ENCODE measurements around the gene MRPL12. TPM values are rescaled to one million over a fixed set of nuclear protein-coding genes. Genes with fewer than 3 reads are reported as not detected.
A peak's percentile ranks its signal among the peaks of the same experiment; 100 is the strongest.

Gene MRPL12
- total and polyA plus RNA-seq, 2 of the 8 experiments (the other 6 are each of a cell fraction or from before 2014, with no cell fraction given) = 120 to 141 TPM

- Histone ChIP-seq H3K27ac (ENCODE audit: low read depth, low read length) (no peak within 1 kb of the TSS), H3K4me3 (ENCODE audit: extremely low read depth in 1 of 4, insufficient read depth in 2 of 4, low read depth in 3 of 4, low read length in 4 of 4) (peak within 1 kb of the TSS; percentile 48 to 86 (median 60)), H3K36me3 (ENCODE audit: control insufficient read depth in 2 of 4, insufficient read depth in 4 of 4, low read length in 3 of 4) (peaks cover 3 to 13% (median 6%) of the 10 kb centered on the region in 4 experiments; a peak in 6 of 8 replicates)
- TF ChIP-seq KDM4A (IDR thresholded peaks at IDR 0.05; ENCODE audit: low read depth, low read length, severe bottlenecking) = peak; percentile 6
- 0 out of 2 replicates have a peak, but pooled peaks have one; percentile 13 for TF ChIP-seq EGR1 (IDR thresholded peaks at IDR 0.05; ENCODE audit: borderline replicate concordance, low read depth, low read length)
- TF ChIP-seq PHF8 (conservative IDR thresholded peaks at IDR 0.05; ENCODE audit: low read depth, low read length) = peak; percentile 56
- TF ChIP-seq CTCF (IDR thresholded peaks at IDR 0.05; ENCODE audit: control extremely low read depth in 1 of 3, insufficient read depth in 1 of 3, low read depth in 1 of 3, low read length in 3 of 3) = no peak
- peak; percentile 45; the same call in 1 of the 2 replicates for TF ChIP-seq E2F6 (IDR thresholded peaks at IDR 0.05)
- TF ChIP-seq, protein P1, sequence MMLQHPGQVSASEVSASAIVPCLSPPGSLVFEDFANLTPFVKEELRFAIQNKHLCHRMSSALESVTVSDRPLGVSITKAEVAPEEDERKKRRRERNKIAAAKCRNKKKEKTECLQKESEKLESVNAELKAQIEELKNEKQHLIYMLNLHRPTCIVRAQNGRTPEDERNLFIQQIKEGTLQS (IDR thresholded peaks at IDR 0.05; ENCODE audit: insufficient read depth, low read depth, low read length) = no peak
- 0 out of 3 replicates have a peak, but pooled peaks of 1 of the 2 experiments have one; percentile 31 for TF ChIP-seq POLR2A (IDR thresholded peaks at IDR 0.05; ENCODE audit: control extremely low read depth in 1 of 2, low read depth in 2 of 2, low read length in 2 of 2)
These were observed 8.8 kb downstream of the MRPL12 start, which contains the start of gene SLC25A10 for GRCh38 chr17:81711814-81712467. Gene SLC25A10, plus strand, starts transcription at chr17:81712284. Its CDS starts 143 bp downstream, at chr17:81712427.

More at GRCh38 chr17:81711814-81712467, 8.8 kb downstream of the MRPL12 start, which contains the start of gene SLC25A10:
- Histone ChIP-seq H2AK5ac (ENCODE audit: low read depth, low read length) (no peak within 1 kb of the TSS), H2BK15ac (ENCODE audit: low read length) (no peak within 1 kb of the TSS), H4K5ac (ENCODE audit: insufficient read length, low read depth, low read length) (peak within 1 kb of the TSS; percentile 65), H3K56ac (replicated peaks; ENCODE audit: insufficient read length, low read depth, low read length) (no peak within 1 kb of the TSS), H3K79me2 (ENCODE audit: control insufficient read depth in 1 of 2, insufficient read depth in 2 of 2, low read length in 2 of 2) (peaks cover 0 to 7% of the 10 kb centered on the region in 2 experiments; a peak in 1 of 4 replicates), H3K23me2 (ENCODE audit: low read depth, low read length) (peaks cover 20% of the 10 kb centered on the region), H3K27me3 (replicated peaks in 1 of 4; ENCODE audit: control insufficient read depth in 3 of 4, extremely low read depth in 1 of 4, insufficient read depth in 3 of 4, low read length in 3 of 4) (no peaks in the 10 kb centered on the region; a peak in 2 of 7 replicates), H3K14ac (ENCODE audit: insufficient read length) (no peak within 1 kb of the TSS), H4K20me1 (replicated peaks in 1 of 2; ENCODE audit: control insufficient read depth in 1 of 2, insufficient read depth in 2 of 2, low read length in 2 of 2) (peaks cover 3 to 14% of the 10 kb centered on the region in 2 experiments), H3K4me2 (ENCODE audit: insufficient read depth in 1 of 2, low read depth in 2 of 2, low read length in 2 of 2) (peak within 1 kb of the TSS; percentile 87 to 96), H2BK120ac (replicated peaks; ENCODE audit: low read depth, low read length) (no peak within 1 kb of the TSS), H3K4me1 (replicated peaks in 1 of 4; ENCODE audit: control insufficient read depth in 3 of 4, insufficient read depth in 4 of 4, low read length in 3 of 4) (peaks cover 0 to 24% (median 18%) of the 10 kb centered on the region in 4 experiments; a peak in 5 of 7 replicates), H2BK5ac (ENCODE audit: low read depth, low read length) (peak within 1 kb of the TSS; percentile 54; the same call in 1 of the 2 replicates), H2BK20ac (ENCODE audit: low read length) (no peak within 1 kb of the TSS), H3K18ac (ENCODE audit: extremely low read depth, low read length) (peak within 1 kb of the TSS; percentile 32), H3K4ac (replicated peaks; ENCODE audit: insufficient read length, low read depth, low read length) (peak within 1 kb of the TSS; percentile 69), H3K23ac (ENCODE audit: insufficient read length) (no peak within 1 kb of the TSS), H3K79me1 (ENCODE audit: low read depth, low read length) (peaks cover 10% of the 10 kb centered on the region), H4K8ac (ENCODE audit: extremely low read depth, insufficient read depth, low read length) (peak within 1 kb of the TSS; percentile 83), H2AFZ (ENCODE audit: low read length) (no peak within 1 kb of the TSS), H3K9ac (replicated peaks in 1 of 4; ENCODE audit: extremely low read depth in 1 of 4, low read depth in 3 of 4, low read length in 3 of 4) (peak within 1 kb of the TSS; percentile 51 to 75 (median 63)), H4K91ac (replicated peaks; ENCODE audit: insufficient read length, low read length) (no peak within 1 kb of the TSS), H3K9me3 (ENCODE audit: insufficient read depth in 2 of 2, low read depth in 1 of 2, low read length in 1 of 2) (no peaks in the 10 kb centered on the region), H2BK12ac (ENCODE audit: low read depth, low read length) (0 out of 2 replicates have a peak within 1 kb of the TSS, but pooled peaks have one; percentile 78)
- CTCF ChIA-PET (ENCODE audit: partially characterized antibody) = interaction anchor here (0.6 kb wide), 1 partner anchor 19 kb away, joined by 5 read pairs; no protein-coding TSS in a partner anchor
- POLR2A ChIA-PET (ENCODE audit: partially characterized antibody) = interaction anchor here (0.7 to 25.9 kb wide), 8 partner anchors 3 to 231 kb away, joined by 3 to 436 read pairs (median 4); partner anchors contain the start of genes ARL16, HGS, MRPL12 and SLC25A10
- DNase-seq (ENCODE audit: low read depth in 1 of 2, low spot score in 2 of 2) (peak in 1 of 2 experiments; percentile 85), FAIRE-seq (no peak)
- 5% methylated on average over 37 of the region's 89 CpGs; no CpG with 5 or more reads in 1 of the 2 experiments for WGBS, 2 experiments (ENCODE audit: extremely low coverage in 1 of 2, insufficient coverage in 1 of 2, insufficient read length in 1 of 2, insufficient replicate concordance in 2 of 2, low coverage in 1 of 2, low lambda C conversion rate in 2 of 2, missing lambda C conversion rate in 1 of 2)
